ENCODE data around the gene CDA.

DNA sequence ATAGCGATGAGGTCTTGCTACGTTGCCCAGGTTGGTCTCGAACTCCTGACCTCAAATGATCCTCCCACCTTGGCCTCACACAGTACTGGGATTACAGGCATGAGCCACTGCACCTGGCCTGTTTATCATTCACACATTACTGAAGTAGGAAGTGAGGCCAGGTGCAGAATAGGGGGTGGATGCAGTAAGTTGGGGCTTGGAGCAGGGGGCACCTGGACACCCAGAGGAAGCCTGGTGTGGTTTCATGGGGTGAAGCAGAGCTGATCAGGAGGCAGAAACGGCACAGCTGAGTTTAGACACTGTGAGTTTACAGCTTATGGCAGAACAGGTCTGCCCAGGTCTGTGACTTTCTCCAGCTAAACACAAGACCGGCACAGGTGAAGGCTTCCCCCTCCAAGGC is 4.9 kb downstream of the CDA start:
- TF ChIP-seq, protein P1, sequence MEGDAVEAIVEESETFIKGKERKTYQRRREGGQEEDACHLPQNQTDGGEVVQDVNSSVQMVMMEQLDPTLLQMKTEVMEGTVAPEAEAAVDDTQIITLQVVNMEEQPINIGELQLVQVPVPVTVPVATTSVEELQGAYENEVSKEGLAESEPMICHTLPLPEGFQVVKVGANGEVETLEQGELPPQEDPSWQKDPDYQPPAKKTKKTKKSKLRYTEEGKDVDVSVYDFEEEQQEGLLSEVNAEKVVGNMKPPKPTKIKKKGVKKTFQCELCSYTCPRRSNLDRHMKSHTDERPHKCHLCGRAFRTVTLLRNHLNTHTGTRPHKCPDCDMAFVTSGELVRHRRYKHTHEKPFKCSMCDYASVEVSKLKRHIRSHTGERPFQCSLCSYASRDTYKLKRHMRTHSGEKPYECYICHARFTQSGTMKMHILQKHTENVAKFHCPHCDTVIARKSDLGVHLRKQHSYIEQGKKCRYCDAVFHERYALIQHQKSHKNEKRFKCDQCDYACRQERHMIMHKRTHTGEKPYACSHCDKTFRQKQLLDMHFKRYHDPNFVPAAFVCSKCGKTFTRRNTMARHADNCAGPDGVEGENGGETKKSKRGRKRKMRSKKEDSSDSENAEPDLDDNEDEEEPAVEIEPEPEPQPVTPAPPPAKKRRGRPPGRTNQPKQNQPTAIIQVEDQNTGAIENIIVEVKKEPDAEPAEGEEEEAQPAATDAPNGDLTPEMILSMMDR (IDR thresholded peaks at IDR 0.05) = no peak
- TF ChIP-seq TCF7L2 (IDR thresholded peaks at IDR 0.05; ENCODE audit: low read depth, low read length) (no peak), POLR2AphosphoS5 (IDR thresholded peaks at IDR 0.05; ENCODE audit: low read depth, low read length) (no peak), SIN3A (IDR thresholded peaks at IDR 0.05; ENCODE audit: borderline replicate concordance, insufficient read depth, low read depth, low read length) (no peak)
- TF ChIP-seq, protein P2, sequence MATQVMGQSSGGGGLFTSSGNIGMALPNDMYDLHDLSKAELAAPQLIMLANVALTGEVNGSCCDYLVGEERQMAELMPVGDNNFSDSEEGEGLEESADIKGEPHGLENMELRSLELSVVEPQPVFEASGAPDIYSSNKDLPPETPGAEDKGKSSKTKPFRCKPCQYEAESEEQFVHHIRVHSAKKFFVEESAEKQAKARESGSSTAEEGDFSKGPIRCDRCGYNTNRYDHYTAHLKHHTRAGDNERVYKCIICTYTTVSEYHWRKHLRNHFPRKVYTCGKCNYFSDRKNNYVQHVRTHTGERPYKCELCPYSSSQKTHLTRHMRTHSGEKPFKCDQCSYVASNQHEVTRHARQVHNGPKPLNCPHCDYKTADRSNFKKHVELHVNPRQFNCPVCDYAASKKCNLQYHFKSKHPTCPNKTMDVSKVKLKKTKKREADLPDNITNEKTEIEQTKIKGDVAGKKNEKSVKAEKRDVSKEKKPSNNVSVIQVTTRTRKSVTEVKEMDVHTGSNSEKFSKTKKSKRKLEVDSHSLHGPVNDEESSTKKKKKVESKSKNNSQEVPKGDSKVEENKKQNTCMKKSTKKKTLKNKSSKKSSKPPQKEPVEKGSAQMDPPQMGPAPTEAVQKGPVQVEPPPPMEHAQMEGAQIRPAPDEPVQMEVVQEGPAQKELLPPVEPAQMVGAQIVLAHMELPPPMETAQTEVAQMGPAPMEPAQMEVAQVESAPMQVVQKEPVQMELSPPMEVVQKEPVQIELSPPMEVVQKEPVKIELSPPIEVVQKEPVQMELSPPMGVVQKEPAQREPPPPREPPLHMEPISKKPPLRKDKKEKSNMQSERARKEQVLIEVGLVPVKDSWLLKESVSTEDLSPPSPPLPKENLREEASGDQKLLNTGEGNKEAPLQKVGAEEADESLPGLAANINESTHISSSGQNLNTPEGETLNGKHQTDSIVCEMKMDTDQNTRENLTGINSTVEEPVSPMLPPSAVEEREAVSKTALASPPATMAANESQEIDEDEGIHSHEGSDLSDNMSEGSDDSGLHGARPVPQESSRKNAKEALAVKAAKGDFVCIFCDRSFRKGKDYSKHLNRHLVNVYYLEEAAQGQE (IDR thresholded peaks at IDR 0.05; ENCODE audit: insufficient read depth in 1 of 2, low read depth in 2 of 2, low read length in 1 of 2) = no peak

Measured in Panc1 (cell line).